ENCODE data around the gene EAF1.
"Not testable (repeated sequence)": the region's sequence is repeated elsewhere in the genome, so short reads cannot be mapped to it uniquely, and the experiment has no call there.

The EAF1 gene

GRCh38 chr3:15427182-15427880 lies at the start of gene EAF1, which contains the start of gene METTL6:
EAF1 (plus strand) TSS chr3:15427598; CDS start chr3:15427780, 182 bp downstream.
METTL6 (minus strand) TSS chr3:15427544; CDS start chr3:15426511, 1,033 bp downstream.
- DNase-seq (ENCODE audit: low spot score): peak; percentile 83

- peak; percentile 91 for DNase-seq (ENCODE audit: low spot score)
Measured at GRCh38 chr3:15377961-15378791, 49.2 kb upstream of the EAF1 start.

GRCh38 chr3:15380980-15381890 lies 46.2 kb upstream of the EAF1 start:
- DNase-seq (ENCODE audit: low spot score): no peak

GRCh38 chr3:15382405-15382923 lies 44.9 kb upstream of the EAF1 start:
- DNase-seq (ENCODE audit: low spot score): no peak

- no peak for DNase-seq (ENCODE audit: low spot score)
Measured at GRCh38 chr3:15384510-15385237, 42.7 kb upstream of the EAF1 start.

- not testable (repeated sequence) for DNase-seq (ENCODE audit: low spot score)
Measured at GRCh38 chr3:15385238-15385695, 42.1 kb upstream of the EAF1 start.

- no peak for DNase-seq (ENCODE audit: low spot score)
Measured at GRCh38 chr3:15385901-15386653, 41.3 kb upstream of the EAF1 start.

GRCh38 chr3:15386654-15386955 lies 40.8 kb upstream of the EAF1 start:
- not testable (repeated sequence) for DNase-seq (ENCODE audit: low spot score)

- DNase-seq (ENCODE audit: low spot score): no peak
Measured at GRCh38 chr3:15387171-15387581, 40.2 kb upstream of the EAF1 start.

- no peak for DNase-seq (ENCODE audit: low spot score)
Measured at GRCh38 chr3:15387735-15388134, 39.7 kb upstream of the EAF1 start.

- not testable (repeated sequence) for DNase-seq (ENCODE audit: low spot score)
Measured at GRCh38 chr3:15388335-15388734, 39.1 kb upstream of the EAF1 start.

GRCh38 chr3:15390460-15390859 lies 36.9 kb upstream of the EAF1 start:
- DNase-seq (ENCODE audit: low spot score): no peak

GRCh38 chr3:15391007-15391406 lies 36.4 kb upstream of the EAF1 start:
- DNase-seq (ENCODE audit: low spot score): no peak

- not testable (repeated sequence) for DNase-seq (ENCODE audit: low spot score)
Measured at GRCh38 chr3:15393252-15393651, 34.1 kb upstream of the EAF1 start.

GRCh38 chr3:15398731-15399133 lies 28.7 kb upstream of the EAF1 start:
- not testable (repeated sequence) for DNase-seq (ENCODE audit: low spot score)

- no peak for DNase-seq (ENCODE audit: low spot score)
Measured at GRCh38 chr3:15399970-15400369, 27.4 kb upstream of the EAF1 start.

- no peak for DNase-seq (ENCODE audit: low spot score)
Measured at GRCh38 chr3:15401936-15402335, 25.5 kb upstream of the EAF1 start.

GRCh38 chr3:15403495-15403894 lies 23.9 kb upstream of the EAF1 start:
- DNase-seq (ENCODE audit: low spot score): no peak

- DNase-seq (ENCODE audit: low spot score): no peak
Measured at GRCh38 chr3:15403965-15404364, 23.4 kb upstream of the EAF1 start.

- no peak for DNase-seq (ENCODE audit: low spot score)
Measured at GRCh38 chr3:15404767-15405166, 22.6 kb upstream of the EAF1 start.

Measured in ecto neural progenitor cell (in vitro differentiated cells).